Measurements from ENCODE around the gene REPS2.

The REPS2 gene

DNA sequence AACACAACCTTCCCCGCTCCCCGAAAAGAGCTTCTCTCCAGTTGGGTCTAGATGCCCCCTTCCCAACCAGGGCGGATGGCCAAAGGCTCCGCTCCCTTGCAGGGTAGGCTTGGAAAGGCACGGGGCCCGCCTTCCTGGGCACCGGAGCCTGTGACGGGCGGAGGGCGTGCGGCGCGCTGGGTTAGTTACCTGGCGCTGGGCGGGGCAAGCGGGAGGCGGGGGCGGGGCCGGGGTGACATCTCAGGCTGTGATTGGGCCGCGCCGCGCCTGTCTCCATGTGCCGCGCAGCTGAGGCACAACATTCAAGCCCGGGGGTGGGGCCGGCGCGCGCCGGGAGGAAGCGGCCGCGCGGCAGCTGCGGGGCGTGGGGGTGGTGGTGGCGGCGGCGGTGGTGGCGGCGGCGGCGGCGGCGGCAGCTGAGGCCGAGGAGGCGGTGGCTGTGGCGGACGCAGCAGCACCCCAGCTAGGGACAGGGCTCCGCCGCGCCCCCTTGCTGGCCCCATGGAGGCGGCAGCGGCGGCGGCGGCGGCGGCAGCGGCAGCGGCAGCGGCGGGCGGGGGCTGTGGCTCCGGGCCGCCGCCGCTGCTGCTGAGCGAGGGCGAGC, at the start of gene REPS2:
TSS of gene REPS2 (plus strand) at position 298 of the 604 bp plus-strand sequence. CDS start at position 502, 204 bp downstream.
- FAIRE-seq (peak; percentile 26), DNase-seq (ENCODE audit: extremely low spot score, insufficient read length, low read depth) (peak; percentile 61)

DNA sequence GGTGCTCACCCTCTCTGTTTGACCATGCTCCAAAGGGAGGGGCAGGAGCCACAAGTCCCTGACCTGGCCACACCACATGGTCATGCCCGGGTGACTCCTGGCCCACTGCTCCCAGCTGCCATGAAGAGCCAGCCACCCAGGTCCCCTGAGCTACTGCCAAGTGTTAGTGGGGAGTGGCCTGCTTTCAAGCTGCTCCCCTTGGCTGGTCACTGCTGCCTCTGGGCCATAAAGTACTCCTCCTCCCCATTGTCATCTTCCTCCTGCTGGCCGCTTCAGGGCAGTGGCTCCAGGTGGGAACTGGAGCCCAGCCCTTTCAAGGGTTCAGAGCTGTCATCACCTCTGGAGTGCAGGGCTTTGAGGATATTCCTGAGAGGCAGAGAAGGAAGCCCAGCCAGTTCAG, 49.0 kb upstream of the REPS2 start:
- no peak for FAIRE-seq
- DNase-seq (ENCODE audit: extremely low spot score, insufficient read length, low read depth) = no peak

DNA sequence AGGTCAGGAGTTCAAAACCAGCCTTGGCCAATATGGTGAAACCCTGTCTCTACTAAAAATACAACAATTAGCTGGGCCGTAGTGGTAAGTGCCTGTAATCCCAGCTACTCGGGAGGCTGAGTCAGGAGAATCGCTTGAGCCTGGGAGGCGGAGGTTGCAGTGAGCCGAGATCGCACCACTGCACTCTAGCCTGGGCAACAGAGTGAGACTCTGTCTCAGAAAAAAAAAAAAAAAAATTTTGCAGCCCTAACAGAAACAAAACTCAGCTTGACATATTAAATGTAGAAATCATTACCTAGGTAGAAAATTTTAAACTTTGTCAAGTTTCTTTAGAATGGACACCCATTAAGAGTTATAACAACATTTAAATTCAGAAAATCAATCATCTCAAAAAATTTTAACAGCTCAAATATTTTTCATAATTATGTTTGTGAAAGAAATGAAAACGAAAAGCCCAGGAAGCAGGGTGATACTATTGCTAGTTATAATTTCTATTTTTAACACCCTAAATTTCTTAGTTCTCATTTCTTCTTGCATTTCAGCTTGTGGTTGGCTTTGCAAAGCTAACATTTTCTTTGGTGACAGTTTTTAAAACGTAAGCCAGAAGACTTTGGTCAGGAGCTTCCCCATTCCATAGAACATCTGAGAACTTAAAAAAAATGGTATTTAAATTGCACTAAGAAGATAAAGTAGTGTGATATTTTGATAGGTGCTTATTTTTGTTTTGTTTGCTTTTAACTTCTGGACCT, 43.0 kb upstream of the REPS2 start:
- FAIRE-seq = peak; percentile 84
- no peak for DNase-seq (ENCODE audit: extremely low spot score, insufficient read length, low read depth)

DNA sequence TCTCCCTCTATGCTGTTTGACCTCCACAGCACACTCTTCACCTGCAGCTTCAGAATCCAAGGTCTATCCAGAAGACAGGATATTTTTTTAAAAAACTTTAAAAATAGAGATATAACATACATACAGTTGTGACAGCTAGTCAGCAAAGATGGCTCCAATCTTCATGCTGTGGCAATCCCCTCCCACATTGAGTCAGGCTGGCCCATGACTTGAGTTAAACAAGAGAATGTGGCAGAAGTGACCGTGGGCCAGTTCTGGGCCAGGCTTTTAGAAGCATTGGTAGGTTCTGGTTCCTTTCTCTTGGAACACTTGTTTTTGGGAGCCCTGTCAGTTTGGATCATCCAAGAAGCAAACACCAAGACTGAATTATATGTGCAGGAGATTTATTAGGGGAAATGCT, 36.1 kb upstream of the REPS2 start:
- DNase-seq (ENCODE audit: extremely low spot score, insufficient read length, low read depth) (no peak), FAIRE-seq (no peak)

DNA sequence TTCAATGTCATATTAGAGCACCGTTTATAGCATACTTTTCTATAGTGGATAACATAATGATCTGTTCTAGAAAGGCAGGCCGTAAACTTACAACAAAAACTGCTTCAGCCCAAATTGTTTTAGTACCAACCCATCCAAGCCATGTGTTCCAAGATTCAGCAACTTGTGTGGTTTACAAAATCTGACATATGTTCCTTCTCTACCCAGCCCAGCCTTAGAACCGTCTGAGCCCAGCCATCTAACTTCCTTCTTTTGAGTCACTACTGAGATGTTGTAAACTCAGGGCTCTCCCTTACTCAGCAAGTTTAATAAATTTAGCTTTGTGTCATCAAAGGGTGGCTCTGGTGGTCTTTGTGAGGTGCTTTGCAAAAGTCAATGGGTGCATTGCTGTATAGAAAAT, 32.4 kb upstream of the REPS2 start:
- DNase-seq (ENCODE audit: extremely low spot score, insufficient read length, low read depth) (no peak), FAIRE-seq (no peak)

DNA sequence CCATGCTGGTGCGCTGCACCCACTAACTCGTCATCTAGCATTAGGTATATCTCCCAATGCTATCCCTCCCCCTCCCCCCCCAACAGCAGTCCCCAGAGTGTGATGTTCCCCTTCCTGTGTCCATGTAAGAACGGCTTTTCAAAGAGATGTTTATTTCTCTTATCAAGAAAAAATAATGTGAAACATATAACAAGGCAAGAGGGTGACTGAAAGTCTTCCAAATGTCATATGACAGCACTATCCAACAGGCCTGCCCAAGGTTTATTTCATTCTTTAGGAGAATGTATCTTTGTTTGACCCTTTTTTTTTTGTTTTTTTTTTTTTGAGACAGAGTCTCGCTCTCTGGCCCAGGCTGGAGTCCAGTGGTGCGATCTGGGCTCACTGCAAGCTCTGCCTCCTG, 29.9 kb upstream of the REPS2 start:
- DNase-seq (ENCODE audit: extremely low spot score, insufficient read length, low read depth) (no peak), FAIRE-seq (no peak)

DNA sequence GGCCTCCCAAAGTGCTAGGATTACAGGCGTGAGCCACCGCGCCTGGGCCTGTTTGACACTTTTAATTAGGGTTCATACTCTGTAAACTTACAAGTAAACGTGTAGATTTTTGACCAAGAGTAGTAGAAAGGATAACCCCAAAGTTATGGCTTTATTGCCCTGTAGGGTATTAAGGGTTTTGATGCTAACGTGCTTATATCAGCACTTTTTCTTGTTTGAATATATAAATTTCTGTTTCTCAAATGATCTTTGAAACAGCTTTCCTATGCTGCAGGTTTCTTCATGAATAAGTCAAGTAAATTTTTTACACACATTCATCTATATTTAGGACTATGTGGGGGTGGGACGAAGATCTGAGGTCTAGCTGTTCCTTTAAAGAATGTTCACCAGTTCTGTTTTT, 29.3 kb upstream of the REPS2 start:
- FAIRE-seq = no peak

DNA sequence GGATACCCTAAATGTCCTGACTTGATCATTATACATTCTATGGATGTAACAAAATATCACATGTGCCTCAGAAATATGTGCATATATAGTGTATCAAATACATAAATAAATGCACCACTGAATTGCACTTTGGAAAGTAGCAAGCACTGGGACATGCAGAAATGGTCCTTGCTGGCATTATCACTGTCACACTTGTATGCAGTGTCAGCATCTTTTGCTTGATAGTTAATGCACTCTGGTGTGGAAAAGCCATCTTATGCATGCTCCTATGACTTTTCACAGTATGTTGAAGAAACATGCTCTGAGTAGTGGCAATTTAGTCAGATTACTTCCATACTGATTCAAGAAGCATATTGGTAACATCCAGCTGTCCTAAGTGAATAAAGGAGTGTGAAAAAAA, 27.5 kb upstream of the REPS2 start:
- FAIRE-seq (no peak), DNase-seq (ENCODE audit: extremely low spot score, insufficient read length, low read depth) (no peak)

More for the DNA sequence above, 29.3 kb upstream of the REPS2 start:
- DNase-seq (ENCODE audit: extremely low spot score, insufficient read length, low read depth) = no peak

DNA sequence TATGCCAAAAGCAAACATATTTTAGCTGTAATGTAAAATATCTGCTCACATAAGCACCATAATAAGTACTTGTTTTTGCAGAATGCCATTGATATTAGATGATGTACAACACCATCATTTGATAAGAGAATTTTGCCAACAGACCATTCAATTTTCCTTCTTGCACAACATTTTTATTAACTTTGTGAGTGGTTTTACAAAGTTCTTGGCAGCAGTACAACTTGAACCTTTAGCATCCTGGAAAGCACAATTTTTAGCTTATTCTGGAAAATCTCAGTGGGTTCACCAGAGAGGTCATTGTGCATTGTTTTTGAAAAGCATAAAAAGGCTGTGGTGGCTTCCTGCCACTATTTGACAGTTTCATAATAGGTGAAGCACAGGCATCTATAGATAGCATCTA, 26.4 kb upstream of the REPS2 start:
- FAIRE-seq = no peak
- no peak for DNase-seq (ENCODE audit: extremely low spot score, insufficient read length, low read depth)

DNA sequence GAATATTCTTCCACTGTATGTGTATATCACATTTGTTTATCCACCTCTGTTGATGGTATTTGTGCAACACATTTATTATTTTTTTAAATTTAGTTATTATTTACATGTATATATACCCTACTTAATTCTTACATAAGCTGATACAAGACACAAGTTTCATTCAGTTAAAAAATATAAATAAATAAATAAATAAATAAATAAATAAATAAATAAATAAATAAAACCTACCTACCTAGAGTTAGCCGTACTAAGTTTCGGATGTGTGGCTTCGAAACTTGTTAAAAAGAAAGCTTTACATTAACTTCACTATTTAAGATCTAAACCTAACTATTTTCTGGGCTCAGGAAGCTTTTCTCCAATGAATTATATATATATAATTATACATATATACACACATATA, 23.3 kb upstream of the REPS2 start:
- no peak for FAIRE-seq
- DNase-seq (ENCODE audit: extremely low spot score, insufficient read length, low read depth) = no peak

DNA sequence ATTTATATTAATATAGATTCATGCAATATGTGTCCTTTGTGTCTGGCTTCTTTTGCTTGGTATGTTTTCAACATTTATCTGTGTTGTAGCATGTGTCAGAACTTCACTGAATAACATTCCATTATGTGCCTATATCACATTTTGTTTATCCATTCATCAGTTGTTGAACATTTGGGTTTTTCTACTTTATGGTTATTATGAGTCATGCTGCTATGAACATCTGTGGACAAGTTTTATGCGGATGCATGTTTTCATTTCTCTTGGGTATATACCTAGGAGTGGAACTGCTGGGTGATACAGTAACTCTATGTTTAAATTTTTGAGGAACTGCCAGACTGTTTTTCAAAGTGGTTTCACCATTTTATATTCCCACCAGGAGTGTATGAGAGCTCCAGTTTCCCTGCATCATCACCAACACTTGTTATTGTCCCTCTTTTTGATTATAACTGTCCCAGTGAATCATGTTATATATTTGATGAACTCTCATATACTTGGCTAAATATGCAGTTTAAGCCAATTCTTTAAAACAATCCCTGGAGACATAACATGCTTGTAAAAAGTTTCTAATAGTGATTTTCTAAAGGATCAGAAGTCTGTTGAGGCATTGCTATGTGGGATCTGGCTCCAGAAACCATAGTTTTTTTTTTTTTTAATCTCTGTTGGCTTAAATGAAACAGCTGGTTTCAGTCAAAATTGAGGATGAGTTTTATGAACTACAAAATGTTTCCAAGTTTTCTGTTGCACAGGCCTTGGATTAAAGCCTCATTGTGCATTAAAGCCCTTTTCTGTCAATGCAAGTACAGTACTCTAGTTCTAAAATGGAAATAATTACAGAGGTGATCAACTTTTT, 21.6 kb upstream of the REPS2 start:
- DNase-seq (ENCODE audit: extremely low spot score, insufficient read length, low read depth) (no peak), FAIRE-seq (no peak)

DNA sequence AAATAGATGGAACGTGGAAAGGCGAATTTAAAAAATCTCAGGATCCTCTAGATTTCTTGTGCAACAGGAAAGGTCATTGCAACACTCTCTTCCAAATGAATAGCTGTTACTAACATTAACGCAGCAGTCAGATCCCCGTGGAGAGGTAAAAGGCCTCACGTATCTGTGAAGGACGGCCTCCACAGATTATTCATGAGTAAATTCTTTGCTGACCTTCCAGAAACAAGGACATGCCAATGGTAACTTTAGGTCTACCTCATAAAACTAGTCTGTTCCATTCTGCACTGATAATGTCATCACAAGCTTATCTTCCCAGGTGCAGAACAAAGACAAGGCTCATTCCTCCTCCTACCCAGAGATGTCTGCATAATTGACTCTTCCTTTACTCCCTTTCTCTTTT, 16.1 kb upstream of the REPS2 start:
- DNase-seq (ENCODE audit: extremely low spot score, insufficient read length, low read depth) (no peak), FAIRE-seq (no peak)

DNA sequence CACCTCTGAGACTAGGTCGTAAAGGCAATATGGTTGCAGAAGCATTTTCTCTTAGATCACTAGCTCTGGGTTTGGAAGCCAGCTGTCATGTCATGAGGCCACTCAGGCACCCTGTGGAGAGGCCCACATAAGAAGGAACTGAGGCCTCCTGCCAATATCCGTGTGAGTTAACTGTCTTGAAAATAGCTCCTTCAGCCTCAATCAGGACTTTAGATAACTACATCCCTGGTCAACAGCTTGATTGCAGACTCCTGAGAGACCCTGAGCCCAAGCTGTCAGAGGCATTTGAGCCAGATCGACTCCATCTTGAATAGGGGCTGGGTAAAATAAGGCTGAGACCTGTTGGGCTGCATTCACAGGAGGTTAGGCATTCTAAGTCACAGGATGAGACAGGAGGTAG, 15.1 kb upstream of the REPS2 start:
- FAIRE-seq = no peak
- no peak for DNase-seq (ENCODE audit: extremely low spot score, insufficient read length, low read depth)

DNA sequence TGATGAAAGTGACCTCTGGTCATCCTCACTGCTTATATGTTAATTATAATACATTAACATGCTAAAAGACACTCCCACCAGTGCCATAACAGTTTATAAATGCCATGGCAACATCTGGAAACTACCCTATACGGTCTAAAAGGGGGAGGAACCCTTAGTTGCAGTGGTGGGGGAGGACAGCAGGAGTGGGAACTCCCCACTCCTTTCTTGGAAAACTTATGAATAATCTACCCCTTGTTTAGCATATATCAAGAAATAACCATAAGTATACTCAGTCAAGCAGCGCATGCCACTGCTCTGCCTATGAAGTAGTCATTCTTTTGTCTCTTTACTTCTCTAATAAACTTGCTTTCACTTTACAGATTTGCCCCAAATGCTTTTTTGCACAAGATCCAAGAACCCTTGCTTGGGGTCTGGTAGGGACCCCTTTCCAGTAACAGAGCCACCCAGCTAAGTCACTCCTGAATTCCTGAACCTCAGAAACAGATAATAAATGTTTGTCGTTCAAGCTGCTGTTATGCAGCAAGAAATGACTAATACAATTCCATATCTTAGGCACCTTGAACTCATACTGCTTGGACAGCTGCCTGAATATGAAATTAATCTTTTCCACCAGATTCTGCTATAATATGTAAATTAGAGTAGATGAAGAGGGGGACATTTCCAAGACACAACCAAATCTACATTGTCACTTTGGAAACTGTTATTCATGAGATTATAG, 14.4 kb upstream of the REPS2 start:
- FAIRE-seq = no peak
- DNase-seq (ENCODE audit: extremely low spot score, insufficient read length, low read depth) = no peak

DNA sequence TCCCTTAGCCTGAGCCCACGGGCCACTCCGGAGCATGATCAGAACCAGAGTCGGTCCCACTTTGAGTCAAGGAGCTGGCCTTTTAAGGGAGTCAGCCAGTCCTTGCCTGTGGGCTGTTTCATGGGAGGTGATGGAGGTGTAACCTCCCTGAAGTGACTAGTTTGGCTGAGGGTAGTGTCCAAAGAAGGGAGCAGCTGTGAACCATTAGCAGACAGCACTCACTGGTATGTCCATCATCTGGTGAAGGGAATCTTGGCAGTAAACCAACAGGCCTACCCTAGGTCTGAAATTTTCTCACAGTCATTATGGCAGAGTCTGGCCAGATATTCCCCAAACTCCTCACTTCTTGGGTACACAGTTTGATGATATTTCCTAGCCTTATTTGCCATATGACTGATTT, 12.3 kb upstream of the REPS2 start:
- FAIRE-seq (no peak), DNase-seq (ENCODE audit: extremely low spot score, insufficient read length, low read depth) (no peak)

DNA sequence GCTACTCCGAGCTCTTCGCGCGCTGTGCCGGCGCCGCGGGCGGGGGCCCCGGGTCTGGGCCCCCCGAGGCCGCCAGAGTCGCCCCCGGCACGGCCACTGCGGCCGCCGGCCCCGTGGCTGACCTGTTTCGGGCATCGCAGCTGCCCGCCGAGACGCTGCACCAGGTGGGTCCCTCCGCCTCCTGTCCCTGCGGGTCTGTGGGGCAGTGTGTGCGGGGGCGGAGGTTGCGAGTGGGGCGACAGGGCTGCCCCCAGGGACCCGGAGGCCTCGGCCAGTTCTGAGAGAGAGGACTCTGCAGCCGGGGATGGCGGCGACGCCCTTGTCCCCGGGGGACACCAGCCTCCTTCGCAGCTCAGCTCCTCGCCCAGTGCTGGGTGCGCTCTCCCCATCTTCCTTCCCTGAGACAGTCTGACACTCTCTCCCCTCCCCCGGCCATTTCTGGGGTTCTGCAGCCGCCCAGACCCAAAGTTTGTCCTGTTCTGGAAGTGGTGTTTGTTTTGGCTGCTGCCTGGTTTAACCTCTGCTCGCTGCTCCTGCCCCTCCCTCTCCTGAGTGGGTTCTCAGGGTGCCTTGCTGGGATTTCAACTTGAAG, 609 bp downstream of the REPS2 start:
- no peak for DNase-seq (ENCODE audit: extremely low spot score, insufficient read length, low read depth)

DNA sequence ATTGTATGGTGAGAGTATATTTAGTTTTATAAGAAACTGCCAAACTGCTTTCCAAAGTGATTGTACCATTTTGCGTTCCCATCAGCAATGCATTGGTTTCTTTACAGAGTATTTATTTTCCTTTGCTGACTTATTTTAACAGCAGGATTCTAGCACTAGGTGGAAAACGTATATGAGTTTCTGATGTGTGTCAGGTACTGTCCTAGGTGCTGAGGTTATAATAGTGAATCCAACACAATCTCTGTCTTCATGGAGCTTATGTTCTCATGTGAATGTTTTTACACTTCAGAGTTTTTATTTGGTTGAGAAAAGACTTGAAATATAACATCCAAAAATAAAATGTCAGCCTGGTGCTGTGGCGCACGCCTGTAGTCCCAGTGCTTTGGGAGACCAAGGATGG, 4.0 kb downstream of the REPS2 start:
- FAIRE-seq (no peak), DNase-seq (ENCODE audit: extremely low spot score, insufficient read length, low read depth) (no peak)

More for the DNA sequence above, 609 bp downstream of the REPS2 start:
- FAIRE-seq = no peak

DNA sequence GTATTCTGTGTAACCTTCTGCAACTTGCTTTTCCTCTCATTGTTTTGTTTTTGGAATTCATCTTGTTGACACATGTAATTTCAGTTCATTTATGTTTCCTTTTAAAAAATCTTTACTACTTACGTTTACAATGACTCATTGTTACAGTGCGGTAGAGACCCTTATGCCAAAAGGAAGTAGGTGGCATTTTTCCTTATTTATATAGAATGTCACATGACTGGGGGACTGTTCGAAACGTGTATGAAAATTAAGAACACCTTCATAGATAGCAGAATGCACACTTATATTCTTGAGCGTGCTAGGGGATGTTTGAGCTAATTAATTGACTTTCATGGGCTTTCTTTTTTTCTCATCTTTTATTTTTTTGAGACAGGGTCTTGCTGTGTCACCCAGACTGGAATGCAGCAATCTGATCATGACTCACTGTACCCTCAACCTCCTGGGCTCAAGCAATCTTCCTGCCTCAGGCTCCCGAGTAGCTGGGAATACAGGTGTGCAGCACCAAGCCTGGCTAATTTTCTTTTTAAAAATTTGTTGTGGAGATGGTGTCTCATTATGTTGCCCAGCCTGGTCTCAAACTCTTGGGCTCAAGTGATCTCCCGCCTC, 7.3 kb downstream of the REPS2 start:
- FAIRE-seq (no peak), DNase-seq (ENCODE audit: extremely low spot score, insufficient read length, low read depth) (no peak)

DNA sequence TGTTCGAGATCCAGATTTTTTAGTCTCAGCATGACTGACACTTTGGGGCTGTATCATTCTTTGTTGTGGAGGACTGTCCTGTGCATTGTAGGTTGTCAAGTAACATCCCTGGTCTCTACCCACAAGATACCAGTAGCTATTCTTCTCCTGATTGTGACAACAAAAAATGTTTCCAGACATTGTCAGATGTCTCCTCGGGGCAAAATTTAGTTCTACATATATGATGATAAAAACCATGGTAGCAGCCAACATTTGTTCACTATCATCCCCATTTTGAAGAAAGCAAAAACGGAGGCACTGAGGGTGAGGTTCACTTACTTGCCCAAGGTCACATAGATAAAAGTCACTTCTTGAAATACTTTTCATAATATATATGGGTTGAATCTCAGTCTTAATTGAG, 11.3 kb downstream of the REPS2 start:
- FAIRE-seq = no peak
- DNase-seq (ENCODE audit: extremely low spot score, insufficient read length, low read depth) = no peak

DNA sequence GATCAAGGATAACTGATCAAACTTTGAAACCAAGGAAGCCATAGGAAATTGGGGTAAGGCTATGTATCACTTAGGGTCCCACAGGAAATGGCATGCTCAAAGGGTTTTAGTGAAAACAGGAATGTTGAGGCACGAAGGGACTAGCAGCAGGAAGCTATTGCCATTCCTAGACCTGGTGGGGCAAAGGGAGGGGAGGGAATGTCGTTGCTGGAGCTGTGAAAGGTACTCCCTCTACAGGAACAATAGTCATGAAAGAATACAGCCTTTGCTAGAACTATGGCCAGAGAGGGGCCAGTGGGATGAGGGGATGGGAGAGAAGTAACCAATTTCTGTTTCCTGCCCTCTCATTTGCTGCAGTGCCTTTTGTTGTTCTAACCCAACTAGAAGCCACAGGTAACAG, 11.9 kb downstream of the REPS2 start:
- no peak for FAIRE-seq

More for the DNA sequence above, 11.9 kb downstream of the REPS2 start:
- DNase-seq (ENCODE audit: extremely low spot score, insufficient read length, low read depth) = no peak

All from GM18507 (cell line).